ENCODE results near the gene MSH5. TPM values are rescaled to one million over a fixed set of nuclear protein-coding genes. Genes with fewer than 3 reads are reported as not detected.
A peak's percentile ranks its signal among the peaks of the same experiment; 100 is the strongest.

MSH5 gene
- total and polyA plus RNA-seq, 9 of the 15 experiments (the other 6 are each of a cell fraction or from before 2014, with no cell fraction given): 12.5 to 104 (median 46.6) TPM

DNA sequence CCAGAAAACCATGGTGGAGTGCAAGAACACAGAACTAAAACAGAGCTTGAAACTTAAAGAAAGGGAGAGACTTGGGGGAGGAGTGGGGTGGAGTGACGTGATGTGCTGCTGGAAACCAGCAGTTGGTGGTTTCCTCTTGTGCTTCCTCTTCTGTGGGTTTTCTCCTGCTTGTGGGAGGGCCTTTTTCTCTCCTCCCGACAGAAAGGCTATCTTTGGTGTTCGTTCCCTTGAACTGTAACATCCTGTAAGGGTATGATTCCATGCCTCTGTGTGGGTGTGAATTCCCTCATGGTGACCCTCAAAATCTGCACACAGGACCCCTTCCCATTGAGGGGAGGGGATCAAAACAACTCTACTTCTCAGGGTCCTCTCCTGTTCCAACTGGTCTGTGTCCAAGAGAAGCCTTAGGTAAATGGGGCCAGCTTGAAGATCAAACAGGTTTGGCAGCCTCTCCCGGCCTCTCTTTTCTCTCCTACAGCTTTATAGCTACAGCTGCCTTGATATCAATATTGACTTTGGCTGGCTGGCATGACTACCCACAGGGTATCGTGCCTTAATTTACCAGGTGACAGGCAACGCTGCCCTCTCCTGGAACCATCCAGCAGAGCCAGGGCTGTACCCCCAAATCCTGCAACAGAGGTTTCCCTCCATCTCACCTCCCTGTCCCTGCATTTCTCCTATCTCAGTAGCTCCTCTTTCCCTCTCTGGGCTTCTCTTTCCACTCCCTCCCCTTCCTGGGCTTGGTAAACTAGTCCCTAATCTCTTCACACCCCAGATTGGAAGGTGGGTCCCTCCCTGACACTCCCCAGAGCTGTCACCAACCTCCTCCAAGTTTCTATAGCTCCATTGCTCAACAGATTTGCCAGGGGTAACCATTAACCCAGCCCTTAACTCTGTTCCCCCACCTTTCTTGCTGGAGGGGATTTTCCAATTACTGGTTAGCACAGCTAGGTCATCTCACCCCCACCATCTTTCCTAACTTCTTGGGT is 1.5 kb upstream of the MSH5 start (continued):
- TF ChIP-seq, protein P1, sequence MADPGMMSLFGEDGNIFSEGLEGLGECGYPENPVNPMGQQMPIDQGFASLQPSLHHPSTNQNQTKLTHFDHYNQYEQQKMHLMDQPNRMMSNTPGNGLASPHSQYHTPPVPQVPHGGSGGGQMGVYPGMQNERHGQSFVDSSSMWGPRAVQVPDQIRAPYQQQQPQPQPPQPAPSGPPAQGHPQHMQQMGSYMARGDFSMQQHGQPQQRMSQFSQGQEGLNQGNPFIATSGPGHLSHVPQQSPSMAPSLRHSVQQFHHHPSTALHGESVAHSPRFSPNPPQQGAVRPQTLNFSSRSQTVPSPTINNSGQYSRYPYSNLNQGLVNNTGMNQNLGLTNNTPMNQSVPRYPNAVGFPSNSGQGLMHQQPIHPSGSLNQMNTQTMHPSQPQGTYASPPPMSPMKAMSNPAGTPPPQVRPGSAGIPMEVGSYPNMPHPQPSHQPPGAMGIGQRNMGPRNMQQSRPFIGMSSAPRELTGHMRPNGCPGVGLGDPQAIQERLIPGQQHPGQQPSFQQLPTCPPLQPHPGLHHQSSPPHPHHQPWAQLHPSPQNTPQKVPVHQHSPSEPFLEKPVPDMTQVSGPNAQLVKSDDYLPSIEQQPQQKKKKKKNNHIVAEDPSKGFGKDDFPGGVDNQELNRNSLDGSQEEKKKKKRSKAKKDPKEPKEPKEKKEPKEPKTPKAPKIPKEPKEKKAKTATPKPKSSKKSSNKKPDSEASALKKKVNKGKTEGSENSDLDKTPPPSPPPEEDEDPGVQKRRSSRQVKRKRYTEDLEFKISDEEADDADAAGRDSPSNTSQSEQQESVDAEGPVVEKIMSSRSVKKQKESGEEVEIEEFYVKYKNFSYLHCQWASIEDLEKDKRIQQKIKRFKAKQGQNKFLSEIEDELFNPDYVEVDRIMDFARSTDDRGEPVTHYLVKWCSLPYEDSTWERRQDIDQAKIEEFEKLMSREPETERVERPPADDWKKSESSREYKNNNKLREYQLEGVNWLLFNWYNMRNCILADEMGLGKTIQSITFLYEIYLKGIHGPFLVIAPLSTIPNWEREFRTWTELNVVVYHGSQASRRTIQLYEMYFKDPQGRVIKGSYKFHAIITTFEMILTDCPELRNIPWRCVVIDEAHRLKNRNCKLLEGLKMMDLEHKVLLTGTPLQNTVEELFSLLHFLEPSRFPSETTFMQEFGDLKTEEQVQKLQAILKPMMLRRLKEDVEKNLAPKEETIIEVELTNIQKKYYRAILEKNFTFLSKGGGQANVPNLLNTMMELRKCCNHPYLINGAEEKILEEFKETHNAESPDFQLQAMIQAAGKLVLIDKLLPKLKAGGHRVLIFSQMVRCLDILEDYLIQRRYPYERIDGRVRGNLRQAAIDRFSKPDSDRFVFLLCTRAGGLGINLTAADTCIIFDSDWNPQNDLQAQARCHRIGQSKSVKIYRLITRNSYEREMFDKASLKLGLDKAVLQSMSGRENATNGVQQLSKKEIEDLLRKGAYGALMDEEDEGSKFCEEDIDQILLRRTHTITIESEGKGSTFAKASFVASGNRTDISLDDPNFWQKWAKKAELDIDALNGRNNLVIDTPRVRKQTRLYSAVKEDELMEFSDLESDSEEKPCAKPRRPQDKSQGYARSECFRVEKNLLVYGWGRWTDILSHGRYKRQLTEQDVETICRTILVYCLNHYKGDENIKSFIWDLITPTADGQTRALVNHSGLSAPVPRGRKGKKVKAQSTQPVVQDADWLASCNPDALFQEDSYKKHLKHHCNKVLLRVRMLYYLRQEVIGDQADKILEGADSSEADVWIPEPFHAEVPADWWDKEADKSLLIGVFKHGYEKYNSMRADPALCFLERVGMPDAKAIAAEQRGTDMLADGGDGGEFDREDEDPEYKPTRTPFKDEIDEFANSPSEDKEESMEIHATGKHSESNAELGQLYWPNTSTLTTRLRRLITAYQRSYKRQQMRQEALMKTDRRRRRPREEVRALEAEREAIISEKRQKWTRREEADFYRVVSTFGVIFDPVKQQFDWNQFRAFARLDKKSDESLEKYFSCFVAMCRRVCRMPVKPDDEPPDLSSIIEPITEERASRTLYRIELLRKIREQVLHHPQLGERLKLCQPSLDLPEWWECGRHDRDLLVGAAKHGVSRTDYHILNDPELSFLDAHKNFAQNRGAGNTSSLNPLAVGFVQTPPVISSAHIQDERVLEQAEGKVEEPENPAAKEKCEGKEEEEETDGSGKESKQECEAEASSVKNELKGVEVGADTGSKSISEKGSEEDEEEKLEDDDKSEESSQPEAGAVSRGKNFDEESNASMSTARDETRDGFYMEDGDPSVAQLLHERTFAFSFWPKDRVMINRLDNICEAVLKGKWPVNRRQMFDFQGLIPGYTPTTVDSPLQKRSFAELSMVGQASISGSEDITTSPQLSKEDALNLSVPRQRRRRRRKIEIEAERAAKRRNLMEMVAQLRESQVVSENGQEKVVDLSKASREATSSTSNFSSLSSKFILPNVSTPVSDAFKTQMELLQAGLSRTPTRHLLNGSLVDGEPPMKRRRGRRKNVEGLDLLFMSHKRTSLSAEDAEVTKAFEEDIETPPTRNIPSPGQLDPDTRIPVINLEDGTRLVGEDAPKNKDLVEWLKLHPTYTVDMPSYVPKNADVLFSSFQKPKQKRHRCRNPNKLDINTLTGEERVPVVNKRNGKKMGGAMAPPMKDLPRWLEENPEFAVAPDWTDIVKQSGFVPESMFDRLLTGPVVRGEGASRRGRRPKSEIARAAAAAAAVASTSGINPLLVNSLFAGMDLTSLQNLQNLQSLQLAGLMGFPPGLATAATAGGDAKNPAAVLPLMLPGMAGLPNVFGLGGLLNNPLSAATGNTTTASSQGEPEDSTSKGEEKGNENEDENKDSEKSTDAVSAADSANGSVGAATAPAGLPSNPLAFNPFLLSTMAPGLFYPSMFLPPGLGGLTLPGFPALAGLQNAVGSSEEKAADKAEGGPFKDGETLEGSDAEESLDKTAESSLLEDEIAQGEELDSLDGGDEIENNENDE (IDR thresholded peaks at IDR 0.05; ENCODE audit: low read depth, low read length): no peak
- peak; percentile 49; the same call in 1 of the 2 replicates for TF ChIP-seq TEAD4 (IDR thresholded peaks at IDR 0.05; ENCODE audit: low read length)
- TF ChIP-seq TEAD4 (CRISPR knock-in tag; IDR thresholded peaks at IDR 0.05; ENCODE audit: borderline replicate concordance): no peak; the same call in 1 of the 2 replicates
- TF ChIP-seq, protein P2, sequence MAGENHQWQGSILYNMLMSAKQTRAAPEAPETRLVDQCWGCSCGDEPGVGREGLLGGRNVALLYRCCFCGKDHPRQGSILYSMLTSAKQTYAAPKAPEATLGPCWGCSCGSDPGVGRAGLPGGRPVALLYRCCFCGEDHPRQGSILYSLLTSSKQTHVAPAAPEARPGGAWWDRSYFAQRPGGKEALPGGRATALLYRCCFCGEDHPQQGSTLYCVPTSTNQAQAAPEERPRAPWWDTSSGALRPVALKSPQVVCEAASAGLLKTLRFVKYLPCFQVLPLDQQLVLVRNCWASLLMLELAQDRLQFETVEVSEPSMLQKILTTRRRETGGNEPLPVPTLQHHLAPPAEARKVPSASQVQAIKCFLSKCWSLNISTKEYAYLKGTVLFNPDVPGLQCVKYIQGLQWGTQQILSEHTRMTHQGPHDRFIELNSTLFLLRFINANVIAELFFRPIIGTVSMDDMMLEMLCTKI (IDR thresholded peaks at IDR 0.05; ENCODE audit: partially characterized antibody): no peak
- TF ChIP-seq ZFX (CRISPR knock-in tag; IDR thresholded peaks at IDR 0.05): no peak
- peak; percentile 41; the same call in 1 of the 2 replicates for TF ChIP-seq ZNF707 (CRISPR knock-in tag; conservative IDR thresholded peaks at IDR 0.05)
- no peak for TF ChIP-seq ZKSCAN8 (CRISPR knock-in tag; IDR thresholded peaks at IDR 0.05)
- TF ChIP-seq PHB2 (IDR thresholded peaks at IDR 0.05; ENCODE audit: low read depth): no peak
- no peak for TF ChIP-seq SAFB2 (IDR thresholded peaks at IDR 0.05; ENCODE audit: borderline replicate concordance, low read depth, low read length, severe bottlenecking)
- TF ChIP-seq NR1H2 (CRISPR knock-in tag; IDR thresholded peaks at IDR 0.05): no peak
- TF ChIP-seq GATAD2B (IDR thresholded peaks at IDR 0.05; ENCODE audit: borderline replicate concordance): no peak
- no peak; the same call in none of the 2 replicates for TF ChIP-seq FOXK1 (CRISPR knock-in tag; IDR thresholded peaks at IDR 0.05; ENCODE audit: borderline replicate concordance)
